ENCODE data around the gene FABP3.

FABP3 gene

GRCh38 chr1:31381394-31382294 lies 8.8 kb upstream of the FABP3 start:
- TF ChIP-seq, protein P1, sequence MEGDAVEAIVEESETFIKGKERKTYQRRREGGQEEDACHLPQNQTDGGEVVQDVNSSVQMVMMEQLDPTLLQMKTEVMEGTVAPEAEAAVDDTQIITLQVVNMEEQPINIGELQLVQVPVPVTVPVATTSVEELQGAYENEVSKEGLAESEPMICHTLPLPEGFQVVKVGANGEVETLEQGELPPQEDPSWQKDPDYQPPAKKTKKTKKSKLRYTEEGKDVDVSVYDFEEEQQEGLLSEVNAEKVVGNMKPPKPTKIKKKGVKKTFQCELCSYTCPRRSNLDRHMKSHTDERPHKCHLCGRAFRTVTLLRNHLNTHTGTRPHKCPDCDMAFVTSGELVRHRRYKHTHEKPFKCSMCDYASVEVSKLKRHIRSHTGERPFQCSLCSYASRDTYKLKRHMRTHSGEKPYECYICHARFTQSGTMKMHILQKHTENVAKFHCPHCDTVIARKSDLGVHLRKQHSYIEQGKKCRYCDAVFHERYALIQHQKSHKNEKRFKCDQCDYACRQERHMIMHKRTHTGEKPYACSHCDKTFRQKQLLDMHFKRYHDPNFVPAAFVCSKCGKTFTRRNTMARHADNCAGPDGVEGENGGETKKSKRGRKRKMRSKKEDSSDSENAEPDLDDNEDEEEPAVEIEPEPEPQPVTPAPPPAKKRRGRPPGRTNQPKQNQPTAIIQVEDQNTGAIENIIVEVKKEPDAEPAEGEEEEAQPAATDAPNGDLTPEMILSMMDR (IDR thresholded peaks at IDR 0.05; ENCODE audit: control insufficient read depth, insufficient read depth, low read depth, low read length, missing control alignments) = no peak
- no peak for DNase-seq (ENCODE audit: low read depth)

DNA sequence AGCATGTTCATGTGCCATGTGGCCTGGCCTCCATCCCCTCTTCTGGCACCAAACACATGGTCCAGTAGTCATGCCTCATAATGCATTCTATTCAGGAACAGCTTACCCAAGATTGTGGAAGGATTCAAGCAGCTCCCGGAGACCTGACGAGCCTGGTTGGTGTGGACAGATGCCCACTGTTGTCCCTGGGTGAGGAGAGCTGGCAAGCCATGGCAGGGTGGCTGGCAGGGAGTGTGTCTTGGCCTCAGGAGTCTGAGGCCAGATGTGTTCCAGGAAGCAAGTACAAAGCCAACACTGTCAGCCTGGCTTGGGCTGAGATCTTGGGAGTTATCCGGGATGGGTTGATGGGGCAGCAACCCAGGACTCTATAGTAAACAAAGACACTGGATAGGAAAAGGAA lies 7.3 kb upstream of the FABP3 start:
- no peak for DNase-seq (ENCODE audit: low read depth)
- H3K4me3 ChIP-seq (ENCODE audit: control insufficient read depth, low read depth, low read length) = no peak overlapping the region
- TF ChIP-seq, protein P1 (IDR thresholded peaks at IDR 0.05; ENCODE audit: control insufficient read depth, insufficient read depth, low read depth, low read length, missing control alignments) = no peak

More at GRCh38 chr1:31381394-31382294, 8.8 kb upstream of the FABP3 start:
- no peak overlapping the region for H3K4me3 ChIP-seq (ENCODE audit: control insufficient read depth, low read depth, low read length)

- no peak overlapping the region for H3K4me3 ChIP-seq (ENCODE audit: control insufficient read depth, low read depth, low read length)
- TF ChIP-seq, protein P1 (IDR thresholded peaks at IDR 0.05; ENCODE audit: control insufficient read depth, insufficient read depth, low read depth, low read length, missing control alignments) = no peak
These were observed 5.1 kb upstream of the FABP3 start for GRCh38 chr1:31378001-31378400.

DNA sequence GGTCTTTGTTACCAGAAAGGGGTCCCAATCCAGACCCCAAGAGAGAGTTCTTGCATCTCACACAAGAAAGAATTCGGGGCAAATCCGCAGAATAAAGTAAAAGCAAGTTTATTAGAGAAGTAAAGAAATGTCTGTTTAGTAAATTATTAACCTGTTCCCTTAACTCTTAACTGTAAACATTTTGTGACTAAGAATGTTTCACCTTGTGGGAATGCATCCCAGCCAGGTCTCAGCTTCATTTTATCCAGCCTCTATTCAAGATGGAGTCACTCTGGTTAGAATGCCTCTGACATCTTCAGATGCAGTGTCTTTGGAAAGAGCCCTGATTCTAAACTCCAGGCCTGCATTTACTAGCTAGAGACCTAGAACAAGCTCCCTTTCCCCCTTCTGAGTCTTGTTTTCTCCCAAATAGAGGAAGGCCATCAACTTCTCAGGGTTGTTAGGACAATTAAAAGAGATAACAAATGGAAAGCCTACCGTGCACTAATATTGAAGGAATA lies 4.5 kb upstream of the FABP3 start:
- DNase-seq (ENCODE audit: low read depth) = no peak
- no peak overlapping the region for H3K4me3 ChIP-seq (ENCODE audit: control insufficient read depth, low read depth, low read length)
- TF ChIP-seq, protein P1 (IDR thresholded peaks at IDR 0.05; ENCODE audit: control insufficient read depth, insufficient read depth, low read depth, low read length, missing control alignments) = no peak

More at GRCh38 chr1:31378001-31378400, 5.1 kb upstream of the FABP3 start:
- DNase-seq (ENCODE audit: low read depth) = no peak

GRCh38 chr1:31376375-31377134 lies 3.7 kb upstream of the FABP3 start:
- TF ChIP-seq, protein P1 (IDR thresholded peaks at IDR 0.05; ENCODE audit: control insufficient read depth, insufficient read depth, low read depth, low read length, missing control alignments) = no peak
- peak; percentile 59 for DNase-seq (ENCODE audit: low read depth)
- no peak overlapping the region for H3K4me3 ChIP-seq (ENCODE audit: control insufficient read depth, low read depth, low read length)

GRCh38 chr1:31374511-31375196 lies 1.8 kb upstream of the FABP3 start:
- H3K4me3 ChIP-seq (ENCODE audit: control insufficient read depth, low read depth, low read length) = no peak overlapping the region
- TF ChIP-seq, protein P1 (IDR thresholded peaks at IDR 0.05; ENCODE audit: control insufficient read depth, insufficient read depth, low read depth, low read length, missing control alignments) = no peak
- DNase-seq (ENCODE audit: low read depth) = no peak

All from AG09309 (cell line).